GM20000 (cell line): ENCODE data around the gene AAMP.
A peak's percentile ranks its signal among the peaks of the same experiment; 100 is the strongest.

Source experiments
- DNase-seq: peaks from one replicate; pipeline ENCODE4 v3.0.0; 2012; ENCODE audit warnings: low spot score
- TF ChIP-seq, protein P1 (sequence below): IDR thresholded peaks from 2 replicates; pipeline ENCODE4 v1.5.1; 2012; ENCODE audit warnings: mild to moderate bottlenecking, control low read depth; ENCODE audit errors: extremely low read depth, missing control alignments

The AAMP gene

DNA sequence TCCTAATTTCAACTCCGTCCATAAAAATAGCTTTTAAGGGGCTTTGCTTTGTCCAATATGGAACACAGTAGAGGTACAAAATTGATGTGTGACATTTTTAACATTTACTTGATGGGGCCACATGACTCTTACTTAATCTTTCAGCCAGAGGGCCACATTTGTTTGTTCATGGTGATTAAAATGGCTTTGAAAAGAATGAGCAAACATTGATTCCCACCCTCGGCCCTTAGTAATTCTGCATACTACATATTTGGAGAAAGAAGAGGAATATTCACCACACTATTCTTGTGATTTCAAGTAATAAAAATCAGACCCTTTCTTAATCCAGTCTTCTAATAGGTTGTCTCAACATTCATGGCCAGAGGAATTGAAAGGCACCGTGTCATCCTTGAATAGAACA, 35.4 kb downstream of the AAMP start:
- DNase-seq, result no peak
- TF ChIP-seq, protein P1, sequence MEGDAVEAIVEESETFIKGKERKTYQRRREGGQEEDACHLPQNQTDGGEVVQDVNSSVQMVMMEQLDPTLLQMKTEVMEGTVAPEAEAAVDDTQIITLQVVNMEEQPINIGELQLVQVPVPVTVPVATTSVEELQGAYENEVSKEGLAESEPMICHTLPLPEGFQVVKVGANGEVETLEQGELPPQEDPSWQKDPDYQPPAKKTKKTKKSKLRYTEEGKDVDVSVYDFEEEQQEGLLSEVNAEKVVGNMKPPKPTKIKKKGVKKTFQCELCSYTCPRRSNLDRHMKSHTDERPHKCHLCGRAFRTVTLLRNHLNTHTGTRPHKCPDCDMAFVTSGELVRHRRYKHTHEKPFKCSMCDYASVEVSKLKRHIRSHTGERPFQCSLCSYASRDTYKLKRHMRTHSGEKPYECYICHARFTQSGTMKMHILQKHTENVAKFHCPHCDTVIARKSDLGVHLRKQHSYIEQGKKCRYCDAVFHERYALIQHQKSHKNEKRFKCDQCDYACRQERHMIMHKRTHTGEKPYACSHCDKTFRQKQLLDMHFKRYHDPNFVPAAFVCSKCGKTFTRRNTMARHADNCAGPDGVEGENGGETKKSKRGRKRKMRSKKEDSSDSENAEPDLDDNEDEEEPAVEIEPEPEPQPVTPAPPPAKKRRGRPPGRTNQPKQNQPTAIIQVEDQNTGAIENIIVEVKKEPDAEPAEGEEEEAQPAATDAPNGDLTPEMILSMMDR, result no peak

DNA sequence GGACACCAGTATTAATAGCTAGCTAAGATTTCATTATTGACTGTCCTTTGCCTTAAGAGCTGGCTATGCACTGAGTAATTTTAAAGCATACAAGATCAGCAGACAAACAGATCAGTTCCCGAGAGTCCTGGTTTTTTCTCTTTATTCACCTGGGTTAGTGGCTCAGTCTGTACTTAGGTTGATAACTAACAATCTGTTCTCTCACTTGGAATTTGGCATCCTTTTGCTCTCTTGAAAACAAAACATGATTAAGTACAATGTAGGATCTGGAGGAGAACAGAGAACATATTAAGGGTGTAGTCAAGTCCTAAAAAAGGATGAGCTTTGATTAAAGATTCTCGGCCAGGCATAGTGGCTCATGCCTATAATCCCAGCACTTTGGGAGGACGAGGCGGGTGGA, 36.4 kb downstream of the AAMP start:
- TF ChIP-seq, protein P1, result no peak
- DNase-seq, result no peak

DNA sequence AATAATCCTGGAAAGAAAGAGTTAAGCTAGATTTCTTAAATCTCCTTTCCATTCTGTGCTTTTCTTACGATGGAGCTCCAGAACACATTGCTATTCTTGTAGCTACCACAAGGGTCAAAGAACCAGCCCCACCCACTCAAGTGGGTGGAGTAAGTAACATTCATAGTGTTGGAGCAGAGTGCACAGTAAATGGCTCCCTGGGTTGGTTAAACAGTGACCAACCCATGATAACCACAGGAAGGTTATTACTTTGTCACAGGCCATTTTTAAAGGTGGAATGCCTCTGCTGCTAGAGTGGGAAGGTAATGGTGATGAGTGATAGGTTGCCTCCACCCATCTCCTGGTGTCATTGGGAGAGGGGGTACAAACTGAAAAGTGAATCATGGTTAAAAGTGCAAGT, 39.1 kb downstream of the AAMP start:
- TF ChIP-seq, protein P1, result no peak
- peak; percentile 18 for DNase-seq

DNA sequence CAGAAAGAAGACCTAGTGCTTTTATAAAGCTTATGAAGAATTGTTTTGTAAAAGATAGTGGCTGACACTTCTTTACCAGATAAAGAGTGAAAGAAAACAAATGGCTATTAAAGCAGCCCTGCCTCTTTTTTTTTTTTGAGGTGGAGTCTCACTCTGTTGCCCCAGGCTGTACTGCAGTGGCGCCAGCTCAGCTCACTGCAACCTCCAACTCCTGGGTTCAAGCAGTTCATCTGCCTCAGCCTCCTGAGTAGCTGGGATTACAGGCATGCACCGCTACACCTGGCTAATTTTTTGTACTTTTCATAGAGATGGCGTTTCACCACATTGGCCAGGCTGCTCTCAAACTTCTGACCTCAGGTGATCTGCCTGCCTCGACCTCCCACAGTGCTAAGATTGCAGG, 40.1 kb downstream of the AAMP start:
- no peak for DNase-seq
- TF ChIP-seq, protein P1, result no peak

DNA sequence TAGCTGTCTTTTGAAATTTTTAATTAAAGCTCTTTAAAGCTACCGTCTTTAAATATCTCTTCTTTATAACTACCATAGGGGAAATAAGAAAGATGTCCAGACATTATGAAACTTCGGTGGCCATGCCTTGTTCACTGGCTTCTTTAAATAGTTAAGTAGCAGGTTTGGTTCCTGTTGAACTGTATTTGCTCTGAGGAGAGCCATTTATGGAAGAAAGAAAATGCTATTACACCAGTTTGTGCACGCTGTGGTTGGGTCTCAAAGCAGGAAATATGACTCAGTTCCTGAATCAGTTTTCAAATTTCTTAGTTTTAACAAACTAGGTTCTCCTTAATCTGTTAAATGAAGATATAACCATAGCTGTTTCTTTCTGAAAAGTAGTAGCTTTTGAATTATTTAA, 40.7 kb downstream of the AAMP start:
- DNase-seq, result peak; percentile 73
- TF ChIP-seq, protein P1, result no peak

DNA sequence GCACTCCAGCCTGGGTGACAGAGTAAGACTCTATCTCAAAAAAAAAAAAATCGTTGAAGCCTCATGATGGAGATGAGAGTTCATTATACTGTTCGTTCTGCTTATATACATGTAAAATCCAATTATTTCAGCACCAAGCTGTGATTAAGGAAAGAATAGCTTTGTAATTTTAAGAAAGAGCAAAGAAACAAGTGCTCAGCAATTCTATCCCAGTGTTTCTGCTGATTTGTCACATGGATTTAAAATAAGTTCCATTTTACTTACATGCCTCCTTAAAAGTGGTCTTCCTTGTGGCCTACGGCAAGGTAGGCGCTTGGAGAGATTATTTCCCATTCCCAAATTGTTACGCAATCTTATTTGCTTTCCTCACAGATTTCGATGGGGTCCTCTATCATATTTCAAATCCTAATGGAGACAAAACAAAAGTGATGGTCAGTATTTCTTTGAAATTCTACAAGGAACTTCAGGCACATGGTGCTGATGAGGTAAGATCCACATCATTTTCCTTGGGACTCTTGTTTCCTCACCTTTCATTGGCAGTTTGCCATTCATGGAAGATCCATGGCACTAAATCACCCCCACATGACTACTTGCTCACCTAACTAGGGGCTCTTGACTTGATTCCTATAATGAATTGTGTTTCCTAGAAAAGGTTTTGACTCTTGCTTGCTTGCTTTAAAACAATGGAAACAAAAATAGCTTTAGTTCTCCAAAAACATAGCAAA, 41.4 kb downstream of the AAMP start:
- TF ChIP-seq, protein P1, result no peak
- no peak for DNase-seq

DNA sequence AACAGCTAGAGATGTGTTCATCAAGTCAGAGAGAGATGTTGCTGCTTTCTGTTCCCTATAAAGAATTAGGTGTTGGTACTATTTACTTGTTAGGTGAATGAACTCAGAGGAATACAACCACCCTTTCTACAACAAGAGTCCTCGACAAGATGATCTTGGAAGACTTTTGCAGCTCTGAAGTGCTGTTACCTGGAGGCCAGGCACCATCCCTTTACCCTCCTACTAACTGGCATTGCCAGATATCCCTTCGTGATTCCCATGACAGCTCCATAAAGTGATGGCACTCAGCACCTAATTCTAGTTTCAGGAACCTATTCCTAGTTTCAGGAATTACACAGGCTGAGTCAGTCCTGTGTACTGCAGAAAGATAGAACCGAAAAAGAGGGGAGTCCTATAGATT, 43.0 kb downstream of the AAMP start:
- TF ChIP-seq, protein P1, result no peak
- DNase-seq, result no peak
